SH-SY5Y (cell line): ENCODE data around the gene ORC6.

Experiments
- GATA2 ChIP-seq: IDR thresholded peaks from 2 replicates; pipeline ENCODE4 v1.6.1; 2011; ENCODE audit warnings: mild to moderate bottlenecking, low read depth, low read length
- GATA3 ChIP-seq: IDR thresholded peaks from 2 replicates; pipeline ENCODE4 v1.6.1; 2011; ENCODE audit warnings: low read depth, mild to moderate bottlenecking, low read length, moderate library complexity

DNA sequence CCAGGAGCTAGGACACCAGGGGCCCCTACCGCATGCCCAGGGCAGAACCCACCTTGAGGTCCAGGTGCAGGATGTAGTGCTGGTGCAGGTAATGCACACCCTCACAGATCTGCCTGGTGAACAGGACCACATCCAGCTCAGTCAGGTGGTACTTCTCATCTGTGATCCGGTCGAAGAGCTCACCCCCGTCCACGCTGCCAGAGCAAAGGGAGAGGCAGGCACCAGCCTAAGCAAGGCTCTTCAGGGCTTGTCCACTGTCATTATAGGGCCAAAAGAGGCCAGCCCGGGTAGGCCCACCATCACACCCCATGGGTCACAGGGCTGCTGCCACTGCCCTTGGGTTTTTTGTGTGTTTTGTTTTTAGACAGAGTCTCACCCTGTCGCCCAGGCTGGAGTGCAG lies 37.7 kb downstream of the ORC6 start:
- no peak for TF ChIP-seq GATA2
- TF ChIP-seq GATA3, result no peak
